Measurements from ENCODE around the gene CCDC57.

Gene CCDC57

DNA sequence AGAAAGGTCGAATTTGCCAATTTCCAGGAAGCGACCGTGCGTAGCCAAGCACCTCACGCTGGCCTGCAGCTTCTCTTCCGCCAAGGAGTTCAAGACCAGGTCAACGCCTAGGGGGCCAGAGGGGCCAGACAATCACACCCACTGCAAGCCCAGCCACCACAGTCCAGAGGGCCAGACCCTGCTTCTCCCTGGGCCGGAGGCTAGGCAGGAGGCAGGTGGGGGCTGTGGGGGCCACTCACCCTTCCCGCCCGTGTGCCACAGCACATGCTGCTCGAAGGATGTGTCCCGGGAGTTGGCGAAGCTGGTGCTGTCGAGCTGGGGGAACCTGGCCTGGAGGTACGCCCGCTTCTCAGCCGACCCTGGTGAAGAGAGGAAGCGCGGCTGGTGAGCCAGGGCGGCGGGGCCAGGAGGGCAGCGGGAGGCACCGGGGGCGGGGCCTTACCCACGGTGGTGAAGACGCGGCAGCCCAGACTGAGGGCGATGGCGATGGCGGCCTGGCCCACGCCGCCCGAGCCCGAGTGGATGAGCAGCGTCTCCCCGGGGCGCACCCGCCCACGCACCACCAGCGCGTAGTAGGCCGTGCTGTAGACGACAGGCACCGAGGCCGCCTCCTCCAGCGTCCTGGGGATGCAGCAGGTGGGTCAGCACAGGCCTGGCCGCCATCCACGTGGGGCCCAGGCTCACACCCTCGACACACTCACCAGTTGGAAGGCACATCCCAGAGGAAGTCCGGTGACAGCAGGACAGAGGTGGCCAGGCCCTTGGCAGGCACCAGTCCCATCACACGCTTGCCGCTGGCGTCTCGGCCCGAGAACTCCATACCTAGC, 128.9 kb downstream of the CCDC57 start:
- Histone ChIP-seq H3K9ac (ENCODE audit: low read length) (no peak overlapping the region), H3K36me3 (ENCODE audit: control insufficient read depth, insufficient read depth, low read length) (peaks cover 66% of the 10 kb centered on the region)
- no CpG with 5 or more reads among the region's 55 CpGs for WGBS (ENCODE audit: extremely low coverage, insufficient coverage, low lambda C conversion rate)

DNA sequence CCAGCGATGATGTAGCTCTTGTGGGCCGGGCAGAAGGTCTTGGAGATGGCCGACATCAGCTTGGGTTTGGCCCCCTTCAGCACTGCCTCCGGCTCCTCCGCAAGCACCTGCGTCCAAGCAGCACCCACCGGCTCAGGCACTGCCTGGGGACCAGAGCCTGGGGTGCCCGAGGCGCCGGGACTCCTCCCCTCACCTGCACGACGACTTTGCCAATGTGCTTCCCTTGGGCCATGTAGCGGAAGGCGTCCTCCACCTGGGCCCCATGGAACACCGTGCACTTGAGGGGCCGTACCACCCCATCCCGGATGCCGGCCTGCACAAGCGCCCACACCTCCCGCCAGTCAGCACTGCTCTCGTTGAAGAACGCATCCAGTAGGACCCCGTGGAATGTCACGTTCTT, 129.6 kb downstream of the CCDC57 start:
- peaks cover 63% of the 10 kb centered on the region for H3K36me3 ChIP-seq (ENCODE audit: control insufficient read depth, insufficient read depth, low read length)

More for the DNA sequence above, 128.9 kb downstream of the CCDC57 start:
- H2BK5ac ChIP-seq (ENCODE audit: low read length), result no peak overlapping the region
- H4K5ac ChIP-seq (ENCODE audit: low read length), result no peak overlapping the region
- peaks cover 2% of the 10 kb centered on the region for H3K79me2 ChIP-seq (ENCODE audit: control insufficient read depth, insufficient read depth, low read length)
- no peak overlapping the region for H2BK15ac ChIP-seq (replicated peaks; ENCODE audit: low read depth)
- H3K27ac ChIP-seq (ENCODE audit: low read depth, low read length), result no peak overlapping the region
- H2BK120ac ChIP-seq (ENCODE audit: low read depth, low read length), result no peak overlapping the region
- H3K27me3 ChIP-seq (ENCODE audit: insufficient read depth, low read length, poor library complexity), result no peaks in the 10 kb centered on the region
- no peak overlapping the region for H3K18ac ChIP-seq (ENCODE audit: low read length)
- no peak overlapping the region for H3K4me2 ChIP-seq (ENCODE audit: low read length)
- H3K4me3 ChIP-seq (ENCODE audit: low read length), result no peak overlapping the region
- peaks cover 7% of the 10 kb centered on the region for H3K79me1 ChIP-seq (ENCODE audit: low read length)
- no peak overlapping the region for H4K8ac ChIP-seq (ENCODE audit: low read depth, low read length)
- H3K56ac ChIP-seq (ENCODE audit: low read length), result no peak overlapping the region
- no peak overlapping the region for H2AK5ac ChIP-seq (ENCODE audit: low read length)
- no peak for DNase-seq
- no peak overlapping the region for H3K23ac ChIP-seq (ENCODE audit: low read length)
- no peak overlapping the region for H3K4ac ChIP-seq (ENCODE audit: low read depth, low read length)
- H3K4me1 ChIP-seq (ENCODE audit: control insufficient read depth, low read depth, low read length), result no peaks in the 10 kb centered on the region

DNA sequence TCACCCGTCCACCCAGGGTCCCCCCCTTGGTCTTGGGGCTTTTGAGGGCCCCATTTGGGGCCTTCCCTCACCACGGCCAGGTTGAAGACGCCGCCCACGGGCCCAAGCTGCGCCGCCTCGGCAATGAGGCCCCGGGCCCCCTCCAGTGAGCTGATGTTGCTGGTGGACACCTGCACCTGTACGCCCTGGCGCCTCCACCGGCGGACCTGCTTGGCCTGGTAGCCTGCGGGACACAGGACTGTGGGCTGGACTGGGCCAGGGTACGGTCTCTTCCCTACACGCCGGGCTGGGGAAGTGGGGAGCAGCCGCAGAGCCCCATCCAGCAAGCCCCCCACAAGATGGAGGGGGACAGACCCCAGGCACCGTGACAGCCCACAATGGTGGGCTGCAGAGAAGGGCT, 130.2 kb downstream of the CCDC57 start:
- H3K36me3 ChIP-seq (ENCODE audit: control insufficient read depth, insufficient read depth, low read length), result peaks cover 59% of the 10 kb centered on the region
- no peak overlapping the region for H3K18ac ChIP-seq (ENCODE audit: low read length)
- no peak for DNase-seq
- H4K8ac ChIP-seq (ENCODE audit: low read depth, low read length), result no peak overlapping the region
- H3K4me2 ChIP-seq (ENCODE audit: low read length), result no peak overlapping the region
- no peak overlapping the region for H2BK120ac ChIP-seq (ENCODE audit: low read depth, low read length)
- H3K79me2 ChIP-seq (ENCODE audit: control insufficient read depth, insufficient read depth, low read length), result no peaks in the 10 kb centered on the region
- no peak overlapping the region for H3K23ac ChIP-seq (ENCODE audit: low read length)
- H3K4me3 ChIP-seq (ENCODE audit: low read length), result no peak overlapping the region
- no peak overlapping the region for H4K5ac ChIP-seq (ENCODE audit: low read length)
- no peak overlapping the region for H3K4ac ChIP-seq (ENCODE audit: low read depth, low read length)
- no peak overlapping the region for H2BK5ac ChIP-seq (ENCODE audit: low read length)
- no peak overlapping the region for H2AK5ac ChIP-seq (ENCODE audit: low read length)
- WGBS (ENCODE audit: extremely low coverage, insufficient coverage, low lambda C conversion rate), result no CpG with 5 or more reads among the region's 19 CpGs
- H3K56ac ChIP-seq (ENCODE audit: low read length), result no peak overlapping the region
- H2BK15ac ChIP-seq (replicated peaks; ENCODE audit: low read depth), result no peak overlapping the region
- no peaks in the 10 kb centered on the region for H3K27me3 ChIP-seq (ENCODE audit: insufficient read depth, low read length, poor library complexity)
- no peaks in the 10 kb centered on the region for H3K4me1 ChIP-seq (ENCODE audit: control insufficient read depth, low read depth, low read length)
- H3K27ac ChIP-seq (ENCODE audit: low read depth, low read length), result no peak overlapping the region
- no peak overlapping the region for H3K9ac ChIP-seq (ENCODE audit: low read length)
- peaks cover 5% of the 10 kb centered on the region for H3K79me1 ChIP-seq (ENCODE audit: low read length)

More for the DNA sequence above, 129.6 kb downstream of the CCDC57 start:
- Histone ChIP-seq H4K8ac (ENCODE audit: low read depth, low read length) (no peak overlapping the region), H3K27ac (ENCODE audit: low read depth, low read length) (no peak overlapping the region), H3K9ac (ENCODE audit: low read length) (no peak overlapping the region), H2BK120ac (ENCODE audit: low read depth, low read length) (no peak overlapping the region), H3K4ac (ENCODE audit: low read depth, low read length) (no peak overlapping the region), H3K27me3 (ENCODE audit: insufficient read depth, low read length, poor library complexity) (no peaks in the 10 kb centered on the region), H3K79me2 (ENCODE audit: control insufficient read depth, insufficient read depth, low read length) (peaks cover 2% of the 10 kb centered on the region), H2BK15ac (replicated peaks; ENCODE audit: low read depth) (no peak overlapping the region), H3K56ac (ENCODE audit: low read length) (no peak overlapping the region), H3K18ac (ENCODE audit: low read length) (no peak overlapping the region), H4K5ac (ENCODE audit: low read length) (no peak overlapping the region), H2AK5ac (ENCODE audit: low read length) (no peak overlapping the region), H3K4me2 (ENCODE audit: low read length) (no peak overlapping the region), H3K4me1 (ENCODE audit: control insufficient read depth, low read depth, low read length) (no peaks in the 10 kb centered on the region), H3K4me3 (ENCODE audit: low read length) (no peak overlapping the region), H2BK5ac (ENCODE audit: low read length) (no peak overlapping the region), H3K23ac (ENCODE audit: low read length) (no peak overlapping the region), H3K79me1 (ENCODE audit: low read length) (peaks cover 7% of the 10 kb centered on the region)
- DNase-seq, result no peak
- no CpG with 5 or more reads among the region's 24 CpGs for WGBS (ENCODE audit: extremely low coverage, insufficient coverage, low lambda C conversion rate)

DNA sequence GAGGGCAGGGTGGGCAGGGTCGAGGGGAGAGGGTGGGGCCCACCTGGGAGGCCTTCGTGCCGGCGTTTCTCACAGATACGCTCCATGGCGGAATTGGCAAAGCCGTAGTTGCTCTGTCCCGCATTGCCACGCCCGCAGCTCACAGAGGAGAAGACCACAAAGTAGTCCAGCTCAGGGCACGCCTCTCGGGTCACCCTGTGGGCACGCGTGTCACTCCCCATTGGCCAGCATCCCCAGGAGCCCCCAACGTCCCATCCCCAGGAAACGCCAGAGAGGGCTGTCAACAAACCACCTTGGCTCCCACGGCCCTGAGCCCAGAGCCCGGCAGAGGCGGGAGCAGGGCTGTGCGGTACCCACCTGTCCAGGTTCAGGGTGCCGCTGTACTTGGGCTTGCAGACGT, 130.7 kb downstream of the CCDC57 start:
- H2BK120ac ChIP-seq (ENCODE audit: low read depth, low read length), result no peak overlapping the region
- H4K8ac ChIP-seq (ENCODE audit: low read depth, low read length), result no peak overlapping the region
- no peaks in the 10 kb centered on the region for H3K4me1 ChIP-seq (ENCODE audit: control insufficient read depth, low read depth, low read length)
- H3K27ac ChIP-seq (ENCODE audit: low read depth, low read length), result no peak overlapping the region
- no peak overlapping the region for H3K4ac ChIP-seq (ENCODE audit: low read depth, low read length)
- H4K5ac ChIP-seq (ENCODE audit: low read length), result no peak overlapping the region
- H3K27me3 ChIP-seq (ENCODE audit: insufficient read depth, low read length, poor library complexity), result no peaks in the 10 kb centered on the region
- no peak overlapping the region for H3K4me2 ChIP-seq (ENCODE audit: low read length)
- H3K56ac ChIP-seq (ENCODE audit: low read length), result no peak overlapping the region
- no peak overlapping the region for H3K9ac ChIP-seq (ENCODE audit: low read length)
- H3K18ac ChIP-seq (ENCODE audit: low read length), result no peak overlapping the region
- peaks cover 55% of the 10 kb centered on the region for H3K36me3 ChIP-seq (ENCODE audit: control insufficient read depth, insufficient read depth, low read length)
- H2BK15ac ChIP-seq (replicated peaks; ENCODE audit: low read depth), result no peak overlapping the region
- DNase-seq, result no peak
- H3K23ac ChIP-seq (ENCODE audit: low read length), result no peak overlapping the region
- H3K4me3 ChIP-seq (ENCODE audit: low read length), result no peak overlapping the region
- no peak overlapping the region for H2AK5ac ChIP-seq (ENCODE audit: low read length)
- H2BK5ac ChIP-seq (ENCODE audit: low read length), result no peak overlapping the region
- H3K79me2 ChIP-seq (ENCODE audit: control insufficient read depth, insufficient read depth, low read length), result no peaks in the 10 kb centered on the region
- WGBS (ENCODE audit: extremely low coverage, insufficient coverage, low lambda C conversion rate), result no CpG with 5 or more reads among the region's 22 CpGs
- peaks cover 4% of the 10 kb centered on the region for H3K79me1 ChIP-seq (ENCODE audit: low read length)

DNA sequence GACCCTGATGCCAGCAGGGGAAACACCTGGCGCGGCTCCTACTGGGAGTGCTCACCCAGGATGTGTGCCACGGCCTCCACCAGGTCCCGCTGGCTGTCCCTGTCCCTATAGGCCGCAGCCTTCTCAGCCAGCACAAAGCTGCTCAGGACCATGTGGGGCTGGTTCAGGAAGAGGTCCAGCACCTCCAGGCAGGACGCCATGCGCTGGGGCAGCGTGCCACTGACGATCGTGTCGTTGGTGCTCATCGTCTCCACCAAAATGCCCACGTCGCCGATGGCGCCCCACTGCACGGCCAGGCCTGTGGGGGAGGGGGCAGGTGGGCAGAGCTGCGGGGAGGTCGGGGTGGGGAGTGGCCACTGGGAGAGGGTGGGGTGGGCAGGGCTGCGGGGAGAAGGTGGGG, 131.1 kb downstream of the CCDC57 start:
- no peak overlapping the region for H3K4me3 ChIP-seq (ENCODE audit: low read length)
- H2BK5ac ChIP-seq (ENCODE audit: low read length), result no peak overlapping the region
- H3K79me1 ChIP-seq (ENCODE audit: low read length), result peaks cover 4% of the 10 kb centered on the region
- no peak overlapping the region for H3K4me2 ChIP-seq (ENCODE audit: low read length)
- H3K9ac ChIP-seq (ENCODE audit: low read length), result no peak overlapping the region
- H3K4ac ChIP-seq (ENCODE audit: low read depth, low read length), result no peak overlapping the region
- no peak overlapping the region for H4K8ac ChIP-seq (ENCODE audit: low read depth, low read length)
- no peak overlapping the region for H3K23ac ChIP-seq (ENCODE audit: low read length)
- WGBS (ENCODE audit: extremely low coverage, insufficient coverage, low lambda C conversion rate), result no CpG with 5 or more reads among the region's 20 CpGs
- no peak overlapping the region for H4K5ac ChIP-seq (ENCODE audit: low read length)
- H3K79me2 ChIP-seq (ENCODE audit: control insufficient read depth, insufficient read depth, low read length), result no peaks in the 10 kb centered on the region
- H2BK15ac ChIP-seq (replicated peaks; ENCODE audit: low read depth), result no peak overlapping the region
- H3K27ac ChIP-seq (ENCODE audit: low read depth, low read length), result no peak overlapping the region
- H3K36me3 ChIP-seq (ENCODE audit: control insufficient read depth, insufficient read depth, low read length), result peaks cover 54% of the 10 kb centered on the region
- H3K56ac ChIP-seq (ENCODE audit: low read length), result no peak overlapping the region
- H3K4me1 ChIP-seq (ENCODE audit: control insufficient read depth, low read depth, low read length), result no peaks in the 10 kb centered on the region
- H3K18ac ChIP-seq (ENCODE audit: low read length), result no peak overlapping the region
- no peaks in the 10 kb centered on the region for H3K27me3 ChIP-seq (ENCODE audit: insufficient read depth, low read length, poor library complexity)
- H2BK120ac ChIP-seq (ENCODE audit: low read depth, low read length), result no peak overlapping the region
- no peak overlapping the region for H2AK5ac ChIP-seq (ENCODE audit: low read length)
- no peak for DNase-seq

Measured in mesendoderm (in vitro differentiated cells).